ENCODE results near the gene VAV2. TPM values are rescaled to one million over a fixed set of nuclear protein-coding genes. Genes with fewer than 3 reads are reported as not detected.

VAV2 gene
- total and polyA plus RNA-seq, 2 of the 4 experiments (the other 2 are of a cell fraction) = 10.8 to 13.4 TPM

DNA sequence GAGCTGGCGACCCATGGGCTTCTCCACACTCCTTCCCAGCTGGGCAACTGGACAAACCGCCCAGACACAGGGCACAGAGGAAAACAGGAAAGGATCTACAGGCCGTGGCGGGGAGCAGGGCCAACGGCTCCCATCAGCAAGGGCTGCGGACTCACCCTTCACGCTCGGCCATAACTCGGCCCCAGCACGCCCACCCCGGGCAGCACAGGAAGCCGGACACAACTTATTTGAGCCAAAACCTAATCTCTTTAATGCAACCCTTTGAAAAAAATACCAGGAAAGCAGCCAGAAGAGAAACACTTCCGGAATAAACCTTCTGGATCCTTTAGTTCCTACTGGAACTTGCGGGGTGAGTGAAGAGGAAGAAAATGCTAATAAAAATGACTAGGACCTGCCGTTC, 59.9 kb downstream of the VAV2 start:
- Histone ChIP-seq H2BK15ac (ENCODE audit: low read depth, low read length) (no peak overlapping the region), H2BK20ac (ENCODE audit: low read depth, low read length) (no peak overlapping the region), H3K79me1 (ENCODE audit: low read depth in 1 of 2, low read length in 2 of 2) (peaks cover 39 to 86% of the 10 kb centered on the region in 2 experiments), H3K23ac (ENCODE audit: low read depth, low read length) (no peak overlapping the region), H3K4ac (ENCODE audit: low read depth, low read length) (no peak overlapping the region), H3K36me3 (ENCODE audit: control insufficient read depth, insufficient read depth, low read length) (peaks cover 2% of the 10 kb centered on the region; the same call in 1 of the 2 replicates), H3K4me3 (ENCODE audit: insufficient read depth, low read depth, low read length) (no peak overlapping the region), H2AFZ (replicated peaks; ENCODE audit: low read length, poor library complexity) (no peak overlapping the region), H4K91ac (ENCODE audit: insufficient read depth, low read depth, low read length) (no peak overlapping the region), H3K14ac (replicated peaks; ENCODE audit: low read depth, low read length) (no peak overlapping the region), H4K8ac (ENCODE audit: low read depth in 2 of 2, low read length in 2 of 2) (peak overlapping the region in 1 of 2 experiments; percentile 23; a peak in 1 of 4 replicates), H2AK5ac (ENCODE audit: low read depth, low read length) (no peak overlapping the region), H2BK5ac (ENCODE audit: low read depth, low read length, poor library complexity, severe bottlenecking) (no peak overlapping the region), H3K4me2 (ENCODE audit: low read depth, low read length) (no peak overlapping the region), H2BK120ac (ENCODE audit: low read depth, low read length) (no peak overlapping the region), H3K56ac (ENCODE audit: extremely low read depth, insufficient read depth, low read length) (no peak overlapping the region), H4K20me1 (ENCODE audit: insufficient read depth, low read length) (peaks cover 66% of the 10 kb centered on the region), H3K9me3 (ENCODE audit: control insufficient read depth, insufficient read depth, low read length) (no peaks in the 10 kb centered on the region), H3K9me1 (ENCODE audit: insufficient read depth, low read length) (peaks cover 16% of the 10 kb centered on the region), H3K27me3 (ENCODE audit: control insufficient read depth, insufficient read depth, low read length) (no peaks in the 10 kb centered on the region), H3K27ac (ENCODE audit: insufficient read depth, low read length) (no peak overlapping the region), H3K18ac (ENCODE audit: low read depth, low read length) (no peak overlapping the region), H2AK9ac (replicated peaks; ENCODE audit: low read depth, low read length, poor library complexity) (no peak overlapping the region), H4K5ac (ENCODE audit: low read depth, low read length) (no peak overlapping the region), H3K4me1 (ENCODE audit: control insufficient read depth, insufficient read depth, low read length) (peaks cover 17% of the 10 kb centered on the region), H3K9ac (ENCODE audit: low read depth, low read length) (no peak overlapping the region)
- TF ChIP-seq, protein P1, sequence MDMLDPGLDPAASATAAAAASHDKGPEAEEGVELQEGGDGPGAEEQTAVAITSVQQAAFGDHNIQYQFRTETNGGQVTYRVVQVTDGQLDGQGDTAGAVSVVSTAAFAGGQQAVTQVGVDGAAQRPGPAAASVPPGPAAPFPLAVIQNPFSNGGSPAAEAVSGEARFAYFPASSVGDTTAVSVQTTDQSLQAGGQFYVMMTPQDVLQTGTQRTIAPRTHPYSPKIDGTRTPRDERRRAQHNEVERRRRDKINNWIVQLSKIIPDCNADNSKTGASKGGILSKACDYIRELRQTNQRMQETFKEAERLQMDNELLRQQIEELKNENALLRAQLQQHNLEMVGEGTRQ (IDR thresholded peaks at IDR 0.05; ENCODE audit: low read depth, low read length) = no peak
- TF ChIP-seq MXI1 (IDR thresholded peaks at IDR 0.05; ENCODE audit: borderline replicate concordance, low read depth, low read length) (no peak), MAFK (IDR thresholded peaks at IDR 0.05; ENCODE audit: low read depth, low read length) (no peak), NFE2L2 (IDR thresholded peaks at IDR 0.05; ENCODE audit: low read depth, low read length) (no peak), CEBPB (IDR thresholded peaks at IDR 0.05; ENCODE audit: low read depth, low read length) (no peak), POLR2A (IDR thresholded peaks at IDR 0.05; ENCODE audit: low read depth, low read length) (no peak), MAZ (IDR thresholded peaks at IDR 0.05; ENCODE audit: borderline replicate concordance, low read depth, low read length) (no peak), BHLHE40 (IDR thresholded peaks at IDR 0.05; ENCODE audit: low read depth, low read length) (no peak), RAD21 (IDR thresholded peaks at IDR 0.05; ENCODE audit: low read length) (no peak), CHD1 (IDR thresholded peaks at IDR 0.05; ENCODE audit: low read depth, low read length) (no peak), SMC3 (IDR thresholded peaks at IDR 0.05; ENCODE audit: low read depth, low read length) (no peak), RCOR1 (IDR thresholded peaks at IDR 0.05; ENCODE audit: insufficient replicate concordance, low read length) (no peak), RFX5 (IDR thresholded peaks at IDR 0.05; ENCODE audit: low read depth, low read length) (no peak), FOS (IDR thresholded peaks at IDR 0.05; ENCODE audit: low read depth, low read length) (no peak)
- TF ChIP-seq, protein P2, sequence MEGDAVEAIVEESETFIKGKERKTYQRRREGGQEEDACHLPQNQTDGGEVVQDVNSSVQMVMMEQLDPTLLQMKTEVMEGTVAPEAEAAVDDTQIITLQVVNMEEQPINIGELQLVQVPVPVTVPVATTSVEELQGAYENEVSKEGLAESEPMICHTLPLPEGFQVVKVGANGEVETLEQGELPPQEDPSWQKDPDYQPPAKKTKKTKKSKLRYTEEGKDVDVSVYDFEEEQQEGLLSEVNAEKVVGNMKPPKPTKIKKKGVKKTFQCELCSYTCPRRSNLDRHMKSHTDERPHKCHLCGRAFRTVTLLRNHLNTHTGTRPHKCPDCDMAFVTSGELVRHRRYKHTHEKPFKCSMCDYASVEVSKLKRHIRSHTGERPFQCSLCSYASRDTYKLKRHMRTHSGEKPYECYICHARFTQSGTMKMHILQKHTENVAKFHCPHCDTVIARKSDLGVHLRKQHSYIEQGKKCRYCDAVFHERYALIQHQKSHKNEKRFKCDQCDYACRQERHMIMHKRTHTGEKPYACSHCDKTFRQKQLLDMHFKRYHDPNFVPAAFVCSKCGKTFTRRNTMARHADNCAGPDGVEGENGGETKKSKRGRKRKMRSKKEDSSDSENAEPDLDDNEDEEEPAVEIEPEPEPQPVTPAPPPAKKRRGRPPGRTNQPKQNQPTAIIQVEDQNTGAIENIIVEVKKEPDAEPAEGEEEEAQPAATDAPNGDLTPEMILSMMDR (conservative IDR thresholded peaks at IDR 0.05; ENCODE audit: low read depth, low read length) = no peak
- intact Hi-C loops (cut with micrococcal nuclease) = no loop called here
- CTCF ChIA-PET = no interaction called here
- in situ Hi-C loops (cut with MboI; ENCODE audit: low sequenced_read_pairs) = no loop called here
- dilution Hi-C loops (cut with HindIII; ENCODE audit: low sequenced_read_pairs, unreplicated experiment) = no loop called here
- DNase-seq (no peak), ATAC-seq (ENCODE audit: low read depth) (no peak)
- no TSS peak for BruUV-seq (replicated peaks)
- WGBS, 2 experiments (ENCODE audit: extremely low coverage in 2 of 2, insufficient read length in 1 of 2) = 77% methylated on average over 3 of the region's 15 CpGs; no CpG with 5 or more reads in 1 of the 2 experiments
- POLR2A ChIA-PET (ENCODE audit: unreplicated experiment) = no interaction called here
